K562 (cell line): ENCODE measurements around the gene LRRIQ4. TPM values are rescaled to one million over a fixed set of nuclear protein-coding genes. Genes with fewer than 3 reads are reported as not detected.
A peak's percentile ranks its signal among the peaks of the same experiment; 100 is the strongest.

ENCODE experiments used
- ELF1 ChIP-seq: fragments of 200-800 bp; sonication (Bioruptor generic); IDR thresholded peaks from 2 replicates; pipeline ENCODE4 v1.6.1; 2016; ENCODE audit warnings: missing genetic modification characterization, missing compliant biosample characterization
- HMG20A ChIP-seq: fragments of 450-650 bp; formaldehyde crosslinking; conservative IDR thresholded peaks from 2 replicates; pipeline ENCODE4 v1.4.0; 2020; ENCODE audit warnings: mild to moderate bottlenecking, mixed read lengths
- IRF1 ChIP-seq: sonication (generic); formaldehyde crosslinking; IDR thresholded peaks from 2 replicates; pipeline ENCODE4 v1.8.0; 2022; ENCODE audit warnings: missing genetic modification reagents, mild to moderate bottlenecking, borderline replicate concordance
- KLF10 ChIP-seq: fragments of 250-450 bp; sonication (Bioruptor Pico); IDR thresholded peaks from 2 replicates; pipeline ENCODE4 v1.6.1; 2021; ENCODE audit warnings: matching md5 sums
- PHF20 ChIP-seq: fragments of 450-650 bp; IDR thresholded peaks from 2 replicates; pipeline ENCODE4 v1.6.1; 2018; ENCODE audit not compliant: partially characterized antibody
- POU5F1 ChIP-seq: fragments of 150-350 bp; IDR thresholded peaks from 2 replicates; pipeline ENCODE4 v1.6.1; 2014; ENCODE audit warnings: borderline replicate concordance, low read length, low read depth, mild to moderate bottlenecking; ENCODE audit not compliant: partially characterized antibody
- STAG1 ChIP-seq: sonication (generic); formaldehyde crosslinking; IDR thresholded peaks from 2 replicates; pipeline ENCODE4 v1.5.0; 2020; ENCODE audit warnings: missing genetic modification reagents, borderline replicate concordance
- ZBED1 ChIP-seq: IDR thresholded peaks from 2 replicates; pipeline ENCODE4 v1.6.1; 2014
- ZBTB17 ChIP-seq: fragments of 450-650 bp; formaldehyde crosslinking; IDR thresholded peaks from 2 replicates; pipeline ENCODE4 v1.4.0; 2020; ENCODE audit warnings: mild to moderate bottlenecking
- ZNF609 ChIP-seq: sonication (generic); formaldehyde crosslinking; IDR thresholded peaks from 2 replicates; pipeline ENCODE4 v1.8.1; 2023; ENCODE audit warnings: missing genetic modification reagents, mild to moderate bottlenecking, borderline replicate concordance
- polyA plus RNA-seq, 8 experiments: library from polyadenylated mRNA; depleted of rRNA in 4 of 8; stranded (reverse) in 5 of 8; unstranded in 3 of 8; fragments of >200 nt; fragmentation: Nextera tagmentation in 2 of 8; fragmentation: Illumina TruSeq in 1 of 8; extraction: Ambion mirVana in 2 of 8; extraction: Trizol in 1 of 8; gene quantifications; 2 replicates each; pipeline versions ENCODE4 v1.2.1 to v1.2.3, GENCODE V29; 2011 to 2014; ENCODE audit warnings: inconsistent platforms in 1 of 8, missing spikeins in 1 of 8
- total RNA-seq, 7 experiments: library from RNA; depleted of rRNA in 6 of 7; stranded (reverse); fragments of >200 nt in 6 of 7; fragmentation: Illumina TruSeq in 2 of 7; extraction: Trizol in 2 of 7; gene quantifications; 2 replicates each; pipeline versions ENCODE4 v1.2.1 to v1.2.3, GENCODE V29; 2011 to 2021; ENCODE audit warnings: low replicate concordance in 1 of 7
- TF ChIP-seq, protein P1 (sequence below): sonication (generic); formaldehyde crosslinking; IDR thresholded peaks from 2 replicates; pipeline ENCODE4 v1.8.0; 2022; ENCODE audit warnings: missing genetic modification reagents, mild to moderate bottlenecking, borderline replicate concordance
- TF ChIP-seq, protein P2 (sequence below): fragments of 250-450 bp; sonication (Bioruptor Pico); IDR thresholded peaks from 2 replicates; pipeline ENCODE4 v1.4.0; 2020; ENCODE audit warnings: mild to moderate bottlenecking, moderate library complexity
- TF ChIP-seq, protein P3 (sequence below): fragments of 450-650 bp; IDR thresholded peaks from 2 replicates; pipeline ENCODE4 v1.6.1; 2016; ENCODE audit warnings: mild to moderate bottlenecking

Gene LRRIQ4
- total and polyA plus RNA-seq, 9 of the 15 experiments (the other 6 are each of a cell fraction or from before 2014, with no cell fraction given), result not detected

DNA sequence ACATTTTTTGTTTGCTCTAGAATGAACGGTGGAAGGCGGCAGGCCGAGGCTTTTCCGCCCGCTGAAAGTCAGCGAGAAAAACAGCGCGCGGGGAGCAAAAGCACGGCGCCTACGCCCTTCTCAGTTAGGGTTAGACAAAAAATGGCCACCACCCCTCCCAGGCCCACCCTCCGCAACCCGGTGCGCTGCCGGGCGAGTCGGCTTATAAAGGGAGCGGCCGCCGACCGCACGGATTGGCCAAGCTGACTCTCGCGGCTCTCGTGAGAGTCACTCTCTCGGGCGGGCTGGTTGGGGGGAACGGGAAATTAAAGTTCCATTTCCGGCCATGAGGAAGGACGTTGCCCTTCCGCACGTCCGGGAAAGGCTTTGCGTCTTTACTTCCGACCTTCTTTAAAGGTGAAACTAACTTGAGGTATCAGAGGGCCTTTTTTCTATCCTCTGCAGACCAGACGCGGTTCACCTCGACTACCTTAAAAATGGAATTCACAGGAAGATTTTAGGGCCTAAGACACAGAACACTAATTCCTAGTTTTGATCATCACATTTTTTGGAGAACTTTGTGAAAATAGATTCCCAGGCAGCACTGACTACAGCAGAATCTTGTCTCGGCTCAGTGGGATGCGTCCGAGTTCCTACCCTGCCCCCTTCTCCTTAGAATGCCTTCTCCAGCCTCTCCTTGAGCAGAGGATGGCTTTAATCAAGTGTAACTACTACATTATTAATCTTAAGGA is 47.6 kb upstream of the LRRIQ4 start, which contains the start of gene TERC (continued):
- TF ChIP-seq, protein P1, sequence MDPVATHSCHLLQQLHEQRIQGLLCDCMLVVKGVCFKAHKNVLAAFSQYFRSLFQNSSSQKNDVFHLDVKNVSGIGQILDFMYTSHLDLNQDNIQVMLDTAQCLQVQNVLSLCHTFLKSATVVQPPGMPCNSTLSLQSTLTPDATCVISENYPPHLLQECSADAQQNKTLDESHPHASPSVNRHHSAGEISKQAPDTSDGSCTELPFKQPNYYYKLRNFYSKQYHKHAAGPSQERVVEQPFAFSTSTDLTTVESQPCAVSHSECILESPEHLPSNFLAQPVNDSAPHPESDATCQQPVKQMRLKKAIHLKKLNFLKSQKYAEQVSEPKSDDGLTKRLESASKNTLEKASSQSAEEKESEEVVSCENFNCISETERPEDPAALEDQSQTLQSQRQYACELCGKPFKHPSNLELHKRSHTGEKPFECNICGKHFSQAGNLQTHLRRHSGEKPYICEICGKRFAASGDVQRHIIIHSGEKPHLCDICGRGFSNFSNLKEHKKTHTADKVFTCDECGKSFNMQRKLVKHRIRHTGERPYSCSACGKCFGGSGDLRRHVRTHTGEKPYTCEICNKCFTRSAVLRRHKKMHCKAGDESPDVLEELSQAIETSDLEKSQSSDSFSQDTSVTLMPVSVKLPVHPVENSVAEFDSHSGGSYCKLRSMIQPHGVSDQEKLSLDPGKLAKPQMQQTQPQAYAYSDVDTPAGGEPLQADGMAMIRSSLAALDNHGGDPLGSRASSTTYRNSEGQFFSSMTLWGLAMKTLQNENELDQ (CRISPR knock-in tag), result no peak
- TF ChIP-seq PHF20 (no peak), STAG1 (CRISPR knock-in tag) (no peak), HMG20A (no peak), POU5F1 (no peak), KLF10 (CRISPR knock-in tag) (no peak), ZNF609 (CRISPR knock-in tag) (no peak), ELF1 (peak; percentile 95), IRF1 (no peak), ZBTB17 (CRISPR knock-in tag) (no peak), ZBED1 (no peak)
- TF ChIP-seq, protein P2, sequence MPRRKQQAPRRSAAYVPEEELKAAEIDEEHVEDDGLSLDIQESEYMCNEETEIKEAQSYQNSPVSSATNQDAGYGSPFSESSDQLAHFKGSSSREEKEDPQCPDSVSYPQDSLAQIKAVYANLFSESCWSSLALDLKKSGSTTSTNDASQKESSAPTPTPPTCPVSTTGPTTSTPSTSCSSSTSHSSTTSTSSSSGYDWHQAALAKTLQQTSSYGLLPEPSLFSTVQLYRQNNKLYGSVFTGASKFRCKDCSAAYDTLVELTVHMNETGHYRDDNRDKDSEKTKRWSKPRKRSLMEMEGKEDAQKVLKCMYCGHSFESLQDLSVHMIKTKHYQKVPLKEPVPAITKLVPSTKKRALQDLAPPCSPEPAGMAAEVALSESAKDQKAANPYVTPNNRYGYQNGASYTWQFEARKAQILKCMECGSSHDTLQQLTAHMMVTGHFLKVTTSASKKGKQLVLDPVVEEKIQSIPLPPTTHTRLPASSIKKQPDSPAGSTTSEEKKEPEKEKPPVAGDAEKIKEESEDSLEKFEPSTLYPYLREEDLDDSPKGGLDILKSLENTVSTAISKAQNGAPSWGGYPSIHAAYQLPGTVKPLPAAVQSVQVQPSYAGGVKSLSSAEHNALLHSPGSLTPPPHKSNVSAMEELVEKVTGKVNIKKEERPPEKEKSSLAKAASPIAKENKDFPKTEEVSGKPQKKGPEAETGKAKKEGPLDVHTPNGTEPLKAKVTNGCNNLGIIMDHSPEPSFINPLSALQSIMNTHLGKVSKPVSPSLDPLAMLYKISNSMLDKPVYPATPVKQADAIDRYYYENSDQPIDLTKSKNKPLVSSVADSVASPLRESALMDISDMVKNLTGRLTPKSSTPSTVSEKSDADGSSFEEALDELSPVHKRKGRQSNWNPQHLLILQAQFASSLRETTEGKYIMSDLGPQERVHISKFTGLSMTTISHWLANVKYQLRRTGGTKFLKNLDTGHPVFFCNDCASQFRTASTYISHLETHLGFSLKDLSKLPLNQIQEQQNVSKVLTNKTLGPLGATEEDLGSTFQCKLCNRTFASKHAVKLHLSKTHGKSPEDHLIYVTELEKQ (CRISPR knock-in tag), result no peak
- TF ChIP-seq, protein P3, sequence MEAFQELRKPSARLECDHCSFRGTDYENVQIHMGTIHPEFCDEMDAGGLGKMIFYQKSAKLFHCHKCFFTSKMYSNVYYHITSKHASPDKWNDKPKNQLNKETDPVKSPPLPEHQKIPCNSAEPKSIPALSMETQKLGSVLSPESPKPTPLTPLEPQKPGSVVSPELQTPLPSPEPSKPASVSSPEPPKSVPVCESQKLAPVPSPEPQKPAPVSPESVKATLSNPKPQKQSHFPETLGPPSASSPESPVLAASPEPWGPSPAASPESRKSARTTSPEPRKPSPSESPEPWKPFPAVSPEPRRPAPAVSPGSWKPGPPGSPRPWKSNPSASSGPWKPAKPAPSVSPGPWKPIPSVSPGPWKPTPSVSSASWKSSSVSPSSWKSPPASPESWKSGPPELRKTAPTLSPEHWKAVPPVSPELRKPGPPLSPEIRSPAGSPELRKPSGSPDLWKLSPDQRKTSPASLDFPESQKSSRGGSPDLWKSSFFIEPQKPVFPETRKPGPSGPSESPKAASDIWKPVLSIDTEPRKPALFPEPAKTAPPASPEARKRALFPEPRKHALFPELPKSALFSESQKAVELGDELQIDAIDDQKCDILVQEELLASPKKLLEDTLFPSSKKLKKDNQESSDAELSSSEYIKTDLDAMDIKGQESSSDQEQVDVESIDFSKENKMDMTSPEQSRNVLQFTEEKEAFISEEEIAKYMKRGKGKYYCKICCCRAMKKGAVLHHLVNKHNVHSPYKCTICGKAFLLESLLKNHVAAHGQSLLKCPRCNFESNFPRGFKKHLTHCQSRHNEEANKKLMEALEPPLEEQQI, result peak; percentile 78; the same call in 1 of the 2 replicates
